AML-193 (cell line): ENCODE data around the gene DYNC2I2.

Experiments
- DNase-seq, 2 experiments: peaks; one replicate each; lab custom pipeline; 2025; lab: John Stamatoyannopoulos, UW

DYNC2I2 gene

DNA sequence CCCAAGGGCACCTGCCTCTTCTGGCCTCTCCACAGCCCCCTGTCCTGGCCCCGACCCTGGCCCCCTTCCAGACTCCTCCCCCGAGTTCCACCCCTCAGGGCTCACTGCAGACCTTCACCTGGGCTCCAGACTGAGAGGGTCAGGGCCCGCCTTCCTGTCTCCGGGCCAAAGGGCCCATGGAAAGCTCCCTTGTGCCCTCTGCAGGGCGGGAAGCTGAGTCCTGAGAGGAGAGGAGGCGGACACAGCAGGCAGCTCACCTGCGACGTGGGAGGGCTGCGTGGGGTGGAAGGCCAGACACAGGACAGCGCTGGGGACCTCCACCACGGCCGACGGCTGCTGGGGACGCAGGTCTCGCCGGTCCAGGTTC is 20.6 kb downstream of the DYNC2I2 start:
- no peak for DNase-seq

DNA sequence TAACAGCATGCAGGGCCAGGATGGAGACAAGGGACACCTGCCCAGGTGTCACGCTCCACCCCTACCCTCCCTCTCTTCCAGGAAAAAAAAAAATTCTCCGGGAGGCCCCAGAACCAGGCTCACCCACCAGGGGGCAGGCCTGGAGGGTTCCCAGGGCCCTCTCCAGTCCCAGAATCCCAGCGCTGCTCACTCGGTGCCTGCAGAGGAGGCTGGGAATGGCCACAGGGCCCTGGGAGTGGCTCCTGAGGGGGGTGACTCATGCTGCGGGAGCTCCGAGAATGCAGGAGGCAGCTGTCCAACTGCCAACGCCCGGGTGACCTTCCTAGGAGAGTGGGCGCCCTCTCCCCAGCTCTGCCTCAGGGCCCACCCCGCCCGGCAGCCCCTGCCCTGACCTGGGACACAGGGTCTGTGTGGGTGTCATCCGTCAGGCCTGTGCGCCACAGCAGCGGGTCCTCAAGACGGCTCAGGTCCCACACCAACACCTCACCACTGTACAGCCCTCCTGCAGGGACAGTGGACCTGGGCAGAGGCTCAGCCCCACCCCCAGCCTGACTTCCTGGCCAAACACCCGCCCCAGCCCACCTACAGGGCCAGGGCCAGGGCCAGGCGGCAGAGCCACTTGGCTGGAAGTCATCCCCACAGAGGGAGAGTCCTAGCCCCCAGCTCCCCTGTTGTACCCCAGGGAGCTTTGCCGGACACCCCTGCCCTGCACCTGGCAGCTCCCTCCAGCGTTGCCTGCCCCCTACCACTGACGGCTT is 21.2 kb downstream of the DYNC2I2 start:
- no peak for DNase-seq

DNA sequence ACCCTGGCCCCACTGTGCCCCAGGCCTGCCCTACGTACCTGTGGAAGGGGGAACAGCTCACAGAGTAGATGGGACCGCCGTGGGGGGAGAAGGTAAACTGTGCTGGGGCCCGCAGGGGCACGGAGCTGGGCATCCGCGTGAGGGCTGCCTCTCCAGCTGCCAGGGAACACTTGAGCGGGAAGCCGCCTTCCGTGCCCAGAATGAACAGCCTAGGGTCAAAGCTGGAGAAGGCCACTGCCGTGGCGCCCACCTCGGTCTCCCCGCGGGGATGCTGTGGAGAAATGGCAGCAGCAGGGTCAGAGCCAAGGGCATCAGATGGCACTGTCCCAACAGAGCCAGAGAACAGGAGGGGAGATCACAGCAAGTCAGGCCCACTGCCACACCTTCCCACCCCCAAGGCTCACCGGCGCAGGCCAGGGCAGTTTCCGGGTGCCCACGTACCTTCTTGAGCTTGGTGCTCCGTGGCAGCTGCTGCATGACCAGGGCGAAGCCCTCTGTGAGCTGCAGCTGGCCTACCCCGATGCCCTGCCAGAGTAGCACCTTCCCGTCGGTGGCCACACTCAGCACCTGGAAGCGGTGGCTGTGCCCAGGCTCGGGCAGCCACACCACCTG is 21.9 kb downstream of the DYNC2I2 start:
- no peak for DNase-seq

DNA sequence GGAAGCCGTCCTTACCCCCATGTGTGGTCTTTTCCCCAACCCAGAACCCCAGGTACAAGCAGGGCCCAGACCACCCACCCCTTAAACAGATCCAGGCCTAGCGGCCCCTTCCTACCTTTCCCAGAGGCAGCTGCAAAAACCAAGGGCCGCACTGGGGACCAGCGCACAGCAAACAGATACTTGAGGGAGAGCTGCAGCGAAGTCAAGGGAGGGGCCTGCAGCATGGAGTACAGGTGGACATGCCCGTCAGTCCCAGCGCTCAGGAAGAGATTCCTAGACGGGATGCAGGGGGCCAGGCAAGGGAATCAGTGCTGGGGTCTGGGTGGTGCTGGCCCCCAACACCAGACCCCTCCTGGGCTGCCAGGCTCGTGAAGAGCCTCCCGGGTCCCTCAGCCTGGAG is 22.5 kb downstream of the DYNC2I2 start:
- DNase-seq, result no peak

DNA sequence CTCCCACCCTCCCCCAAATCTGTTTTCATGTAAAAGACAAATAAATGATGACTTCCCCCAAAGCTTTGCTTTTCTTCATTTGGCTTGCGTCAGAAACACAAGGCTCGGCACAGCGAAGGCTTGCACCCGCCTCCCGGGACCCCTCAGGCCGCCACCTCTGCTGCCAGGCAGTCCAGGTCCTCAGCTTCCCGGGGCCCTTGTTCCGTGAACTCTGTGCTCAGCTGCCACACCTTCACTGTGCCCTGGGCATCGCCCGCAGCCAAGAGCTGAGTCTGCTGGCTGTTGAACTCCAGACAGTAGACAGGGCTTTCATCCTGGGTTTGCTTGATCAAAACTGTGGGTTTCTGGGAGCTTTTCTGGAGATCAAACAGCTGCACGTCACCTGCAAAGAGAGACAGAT is 23.0 kb downstream of the DYNC2I2 start:
- no peak for DNase-seq

DNA sequence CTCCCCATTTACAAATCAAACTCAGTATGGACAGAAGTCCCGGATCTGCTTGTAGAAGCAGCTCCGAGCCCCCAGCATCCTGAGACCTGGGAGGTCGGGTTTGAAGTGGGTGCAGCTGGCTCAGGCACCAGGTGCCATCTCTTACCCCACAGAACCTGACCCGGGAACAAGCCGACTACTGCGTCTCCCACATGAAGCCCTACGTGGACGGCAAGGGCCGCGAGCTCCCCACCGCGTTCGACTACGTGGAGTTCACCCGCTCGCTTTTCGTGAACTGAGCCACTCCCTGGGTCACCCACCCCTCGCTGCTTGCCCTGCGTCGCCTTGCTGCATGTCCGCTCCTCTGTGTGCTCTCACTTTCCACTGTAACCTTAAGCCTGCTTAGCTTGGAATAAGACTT is 23.6 kb downstream of the DYNC2I2 start:
- no peak for DNase-seq

DNA sequence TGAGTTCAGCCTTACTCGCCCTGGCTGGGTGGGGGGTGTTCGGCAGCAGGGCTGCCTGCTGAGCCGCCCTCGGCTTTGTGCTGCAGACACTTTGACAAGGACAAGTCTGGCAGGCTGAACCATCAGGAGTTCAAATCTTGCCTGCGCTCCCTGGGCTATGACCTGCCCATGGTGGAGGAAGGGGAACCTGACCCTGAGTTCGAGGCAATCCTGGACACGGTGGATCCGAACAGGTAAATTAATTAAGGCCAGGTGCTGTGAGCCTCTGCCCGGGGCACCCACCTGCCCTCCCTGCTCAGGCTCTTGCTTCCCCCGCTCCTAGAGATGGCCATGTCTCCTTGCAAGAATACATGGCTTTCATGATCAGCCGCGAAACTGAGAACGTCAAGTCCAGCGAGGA is 24.2 kb downstream of the DYNC2I2 start:
- no peak for DNase-seq

DNA sequence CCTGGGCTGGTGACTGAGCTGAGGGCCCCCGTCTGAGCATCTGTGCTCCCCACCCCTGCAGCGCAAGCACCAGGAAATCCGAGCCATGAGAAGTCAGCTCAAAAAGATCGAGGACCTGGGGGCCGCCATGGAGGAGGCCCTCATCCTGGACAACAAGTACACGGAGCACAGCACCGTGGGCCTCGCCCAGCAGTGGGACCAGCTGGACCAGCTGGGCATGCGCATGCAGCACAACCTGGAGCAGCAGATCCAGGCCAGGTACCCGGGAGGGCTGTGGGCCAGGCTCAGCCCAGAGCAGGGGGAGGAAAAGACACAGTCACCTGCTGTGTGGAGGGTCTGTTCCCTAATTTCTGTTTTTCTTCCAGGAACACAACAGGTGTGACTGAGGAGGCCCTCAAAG is 24.6 kb downstream of the DYNC2I2 start:
- no peak for DNase-seq

DNA sequence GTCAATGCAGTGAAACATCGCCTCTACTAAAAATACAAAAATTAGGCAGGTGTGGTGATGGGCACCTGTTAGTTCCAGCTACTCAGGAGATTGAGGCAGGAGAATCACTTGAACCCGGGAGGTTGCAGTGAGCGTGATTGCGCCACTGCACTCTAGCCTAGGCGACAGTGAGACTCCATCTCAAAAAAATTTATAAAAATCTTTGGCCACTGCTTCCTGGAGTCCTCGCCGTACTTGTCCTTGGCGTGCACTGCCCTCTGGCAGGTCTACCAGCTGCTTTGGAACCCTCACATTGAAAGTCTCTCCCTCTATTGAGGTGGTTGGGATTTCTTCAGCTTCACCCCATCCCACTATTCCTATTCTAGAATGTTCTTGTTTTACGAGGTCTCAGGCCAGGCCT is 25.0 kb downstream of the DYNC2I2 start:
- DNase-seq, result no peak

DNA sequence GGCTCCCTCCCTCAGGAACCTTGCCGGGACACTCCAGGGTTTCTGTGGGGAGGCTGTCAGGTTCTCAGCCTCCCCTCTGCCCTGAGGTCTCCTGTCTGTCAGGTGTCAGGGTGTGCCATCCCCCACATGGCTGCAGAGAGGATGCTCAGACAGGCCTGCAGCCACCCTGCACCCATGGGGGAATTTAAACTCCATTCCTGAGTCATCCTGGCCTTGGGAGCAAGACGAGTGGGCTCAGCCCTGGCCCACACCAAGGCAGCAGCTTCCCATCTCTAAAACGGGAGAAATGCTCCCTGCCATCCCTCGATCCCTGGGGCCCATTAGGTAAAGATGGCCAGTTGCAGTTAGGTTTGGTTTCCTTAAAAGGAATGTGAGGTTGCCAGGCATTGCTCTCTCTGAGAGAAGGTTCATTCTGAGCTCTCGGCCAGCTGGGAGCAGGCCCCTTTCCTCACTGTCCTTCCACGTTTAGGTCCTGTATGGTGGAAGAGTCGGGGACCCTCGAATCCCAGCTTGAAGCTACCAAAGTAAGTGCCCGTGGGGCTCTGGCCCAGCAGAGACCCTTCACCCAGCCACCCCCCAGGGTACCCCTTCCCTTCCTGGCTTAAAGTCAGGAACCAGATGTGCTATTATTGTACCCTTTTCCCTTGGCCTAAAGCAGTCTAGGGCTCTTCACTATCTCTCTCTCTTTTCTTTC is 26.6 kb downstream of the DYNC2I2 start:
- DNase-seq, result no peak

DNA sequence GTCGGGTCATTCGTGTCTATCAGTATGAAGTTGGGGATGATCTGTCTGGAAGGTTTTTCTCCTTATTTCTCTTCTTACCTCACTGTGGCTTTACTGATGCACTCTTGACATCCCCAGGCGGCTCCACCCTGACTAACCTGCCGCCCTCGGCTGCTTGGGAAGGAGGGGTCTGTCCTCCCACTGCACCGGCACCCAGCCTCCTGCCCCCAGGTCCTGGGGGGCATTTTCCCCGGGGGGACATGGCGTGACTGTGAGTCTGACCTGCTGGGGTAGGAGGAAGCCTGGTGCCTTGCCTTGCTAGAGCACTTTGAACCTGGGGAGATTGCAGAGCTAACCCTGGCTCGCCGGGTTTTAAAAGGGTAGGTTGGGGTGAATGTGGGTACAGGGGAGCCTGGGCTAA is 27.5 kb downstream of the DYNC2I2 start:
- no peak for DNase-seq

DNA sequence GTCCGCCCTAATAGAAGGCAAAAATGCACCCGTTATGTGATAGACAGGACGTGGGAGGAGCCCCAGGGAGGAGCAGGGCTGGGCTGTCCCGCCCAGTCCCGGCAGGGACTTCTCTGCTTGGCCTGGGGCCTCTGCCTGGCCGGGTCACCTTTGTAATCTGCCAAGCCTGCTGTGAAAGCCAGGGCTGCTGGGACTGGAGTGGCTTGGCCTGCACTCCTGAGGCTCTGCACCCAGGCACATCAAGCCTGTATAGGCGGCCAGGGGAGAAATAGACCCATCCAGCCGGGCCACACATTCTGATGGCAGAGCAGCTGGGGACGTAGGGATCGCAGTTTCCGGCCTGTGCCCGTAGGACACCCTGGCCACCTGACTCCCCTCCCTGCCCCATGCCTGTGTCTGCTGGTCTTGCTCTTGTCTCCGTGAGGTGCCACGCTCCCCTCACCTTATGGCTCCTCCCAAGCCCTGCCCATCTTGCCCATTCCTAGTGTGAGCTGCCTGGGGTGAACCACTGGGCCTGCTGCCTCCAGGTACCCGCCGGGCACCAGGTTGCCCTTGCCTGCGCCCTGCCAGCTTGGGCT is 28.1 kb downstream of the DYNC2I2 start:
- DNase-seq, result no peak

DNA sequence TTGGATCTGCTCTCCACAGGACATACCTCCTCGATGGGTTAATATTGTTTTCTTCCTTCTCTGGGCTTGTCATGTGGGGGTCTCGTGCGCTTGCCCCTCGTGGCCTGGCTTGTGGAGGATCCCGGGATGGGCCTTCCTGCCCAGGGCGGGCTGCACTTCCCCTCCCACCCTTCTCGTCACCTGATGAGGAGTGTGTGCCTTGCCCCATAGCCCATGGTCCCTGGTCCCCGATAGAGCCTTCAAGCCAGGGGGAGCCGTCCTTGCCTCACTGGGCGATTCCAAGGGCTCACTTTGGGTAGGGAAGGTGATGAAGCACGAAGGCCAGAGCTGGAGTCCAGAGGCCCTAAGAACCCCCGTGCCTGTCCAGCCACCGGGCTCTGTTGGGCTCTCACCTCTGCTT is 28.7 kb downstream of the DYNC2I2 start:
- DNase-seq, result no peak

DNA sequence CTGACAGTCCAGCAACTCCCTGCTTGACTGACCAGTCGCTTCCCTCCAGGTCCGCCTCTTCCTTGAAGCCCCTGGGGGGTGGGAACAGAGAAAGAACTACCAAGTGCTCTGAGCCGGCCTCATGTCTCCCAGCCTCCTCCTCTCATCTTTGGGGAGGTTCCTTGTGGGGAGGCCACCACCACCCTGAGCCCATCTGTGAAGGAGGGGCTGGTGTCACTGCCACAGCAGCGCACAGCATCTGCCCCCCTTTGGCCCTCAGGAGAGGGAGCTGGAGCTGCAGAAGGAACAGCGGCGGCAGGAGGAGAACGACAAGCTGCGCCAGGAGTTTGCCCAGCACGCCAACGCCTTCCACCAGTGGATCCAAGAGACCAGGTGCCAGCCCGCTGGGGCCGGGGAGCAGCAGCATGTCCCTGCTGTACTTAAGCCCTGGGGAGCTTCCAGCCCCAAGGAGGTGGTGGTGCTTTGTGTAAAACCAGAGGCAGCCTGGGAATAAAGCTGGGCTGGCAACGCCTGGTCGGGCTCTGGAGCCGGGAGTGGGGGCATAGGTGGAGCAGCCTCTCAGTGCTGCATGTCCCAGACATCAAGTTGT is 29.4 kb downstream of the DYNC2I2 start:
- DNase-seq, result no peak

DNA sequence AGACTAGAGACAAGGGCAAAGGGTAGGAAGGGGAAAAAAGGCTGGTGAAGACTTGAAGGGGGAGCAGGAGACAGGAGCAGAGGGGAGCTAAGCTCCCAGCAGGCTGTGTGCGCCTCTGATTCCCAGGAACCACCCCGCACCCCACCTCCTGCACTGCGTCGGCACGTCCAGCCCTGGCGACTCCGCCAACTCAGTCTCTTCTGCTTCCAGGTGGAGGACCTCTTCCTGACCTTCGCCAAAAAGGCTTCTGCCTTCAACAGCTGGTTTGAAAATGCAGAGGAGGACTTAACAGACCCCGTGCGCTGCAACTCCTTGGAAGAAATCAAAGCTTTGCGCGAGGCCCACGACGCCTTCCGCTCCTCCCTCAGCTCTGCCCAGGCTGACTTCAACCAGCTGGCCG is 30.5 kb downstream of the DYNC2I2 start:
- DNase-seq, result no peak

DNA sequence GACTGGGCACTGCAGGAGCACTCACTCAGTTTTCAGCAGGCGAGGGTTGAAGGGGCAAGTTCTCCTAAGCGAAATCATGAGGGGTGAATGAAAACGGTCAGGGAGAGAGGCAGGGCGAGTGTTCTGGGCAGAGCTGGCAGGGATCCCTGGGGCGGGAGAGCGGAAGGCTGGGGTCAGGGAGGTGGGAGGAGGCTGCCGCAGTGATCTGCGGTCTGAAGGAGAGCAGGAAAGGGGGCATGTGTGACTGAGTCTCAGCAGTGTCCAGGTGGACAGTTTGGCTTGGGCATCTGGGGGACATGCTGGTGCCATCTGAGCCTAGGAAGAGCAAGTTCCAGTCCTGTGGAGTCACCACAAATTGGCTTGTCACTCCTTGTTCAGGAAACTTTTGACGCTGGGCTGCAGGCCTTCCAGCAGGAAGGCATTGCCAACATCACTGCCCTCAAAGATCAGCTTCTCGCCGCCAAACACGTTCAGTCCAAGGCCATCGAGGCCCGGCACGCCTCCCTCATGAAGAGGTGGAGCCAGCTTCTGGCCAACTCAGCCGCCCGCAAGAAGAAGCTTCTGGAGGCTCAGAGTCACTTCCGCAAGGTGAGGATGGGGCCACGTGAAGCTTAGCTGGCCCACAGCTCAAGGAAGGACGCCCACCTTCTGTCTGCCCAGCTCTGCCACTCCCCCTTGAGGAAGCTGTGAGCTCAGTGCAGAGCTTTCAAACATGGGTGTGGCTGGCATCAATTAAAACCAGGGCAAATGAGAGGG is 31.1 kb downstream of the DYNC2I2 start:
- DNase-seq, result no peak

DNA sequence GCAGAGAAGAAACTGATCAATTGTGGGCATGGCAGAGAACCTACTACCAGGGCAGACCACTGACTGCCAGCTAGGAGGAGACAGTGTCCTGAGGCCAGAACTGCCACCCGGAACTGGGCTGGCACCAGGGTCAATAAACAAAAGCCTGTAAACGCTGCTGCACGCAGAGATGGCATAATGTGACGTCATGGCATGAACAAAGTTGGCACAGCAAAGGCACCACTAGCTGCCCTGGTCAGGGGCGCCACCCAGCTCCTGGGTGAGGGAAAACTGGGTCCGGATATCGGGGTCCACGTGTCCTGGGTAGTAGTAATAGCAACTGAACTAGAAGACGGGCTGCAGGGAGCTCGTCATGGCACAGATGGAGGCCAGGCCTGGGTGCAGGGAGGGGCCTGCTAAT is 32.1 kb downstream of the DYNC2I2 start:
- DNase-seq, result no peak

DNA sequence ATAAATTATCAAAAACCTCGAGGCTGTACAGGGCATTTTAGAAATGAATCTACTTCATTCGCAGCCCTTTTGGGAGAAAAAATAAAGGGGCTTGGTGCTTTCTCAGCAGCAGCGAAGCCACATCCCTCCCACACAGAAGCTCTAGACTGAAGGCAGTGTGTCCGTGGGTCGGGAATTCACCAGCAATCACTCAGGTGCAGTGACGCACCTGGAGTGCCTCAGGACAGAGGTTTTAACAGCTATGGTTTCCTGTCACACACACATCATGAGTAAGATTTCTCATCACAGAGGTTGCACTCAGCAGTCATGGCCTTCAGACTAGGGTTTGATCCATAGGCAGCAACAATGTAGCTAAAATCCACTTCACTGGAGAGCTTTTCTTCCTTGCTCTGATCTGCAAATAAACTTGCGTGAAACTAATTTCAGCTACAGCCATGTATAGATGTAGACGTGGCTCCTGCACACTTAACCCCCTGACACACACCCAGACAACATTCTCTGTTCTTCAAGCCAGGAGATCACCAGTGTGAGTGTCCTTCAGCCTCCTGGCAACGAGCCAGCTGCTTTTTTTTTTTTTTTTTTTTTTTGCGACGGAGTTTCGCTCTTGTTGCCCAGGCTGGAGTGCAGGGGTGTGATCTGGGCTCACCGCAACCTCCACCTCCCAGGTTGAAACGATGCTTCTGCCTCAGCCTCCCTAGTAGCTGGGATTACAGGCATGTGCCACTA is 34.8 kb downstream of the DYNC2I2 start:
- DNase-seq, result no peak

DNA sequence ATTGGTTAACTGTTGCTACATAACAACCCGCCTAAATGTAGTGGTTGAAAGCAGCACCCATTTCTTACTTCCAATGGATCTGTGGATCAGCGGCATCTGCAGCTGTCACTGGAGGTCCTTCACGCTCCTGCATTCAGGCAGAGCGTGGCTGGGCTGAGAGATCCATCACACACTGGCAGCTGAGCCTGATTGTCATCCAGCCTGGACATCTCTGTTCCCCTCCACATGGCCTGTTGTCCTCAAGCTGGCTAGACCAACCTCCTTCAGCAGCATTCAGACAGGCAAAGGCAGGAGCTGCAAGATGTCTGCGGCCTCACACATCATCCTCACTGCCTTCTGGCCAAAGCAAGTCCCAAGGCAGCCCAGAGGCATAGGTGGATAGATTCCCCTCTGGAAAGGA is 36.9 kb downstream of the DYNC2I2 start:
- no peak for DNase-seq

DNA sequence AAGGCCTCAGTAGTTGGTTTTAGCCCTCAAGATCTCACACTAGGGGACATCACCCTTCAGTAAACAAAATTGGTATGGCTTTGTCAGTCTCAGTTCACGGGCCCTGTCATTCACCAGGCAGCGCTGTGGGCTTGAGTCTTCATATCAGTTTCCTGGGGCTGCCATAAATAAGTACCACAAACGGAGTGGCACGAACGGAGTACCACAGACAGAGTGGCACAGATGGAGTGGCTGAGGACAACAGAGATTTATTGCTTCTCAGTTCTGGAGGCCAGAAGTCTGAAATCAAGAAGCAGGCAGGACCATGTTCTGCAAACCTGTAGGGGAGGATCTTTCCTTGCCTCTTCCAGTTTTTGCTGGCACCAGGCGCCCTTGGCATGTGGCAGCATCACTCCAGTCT is 37.5 kb downstream of the DYNC2I2 start:
- no peak for DNase-seq

DNA sequence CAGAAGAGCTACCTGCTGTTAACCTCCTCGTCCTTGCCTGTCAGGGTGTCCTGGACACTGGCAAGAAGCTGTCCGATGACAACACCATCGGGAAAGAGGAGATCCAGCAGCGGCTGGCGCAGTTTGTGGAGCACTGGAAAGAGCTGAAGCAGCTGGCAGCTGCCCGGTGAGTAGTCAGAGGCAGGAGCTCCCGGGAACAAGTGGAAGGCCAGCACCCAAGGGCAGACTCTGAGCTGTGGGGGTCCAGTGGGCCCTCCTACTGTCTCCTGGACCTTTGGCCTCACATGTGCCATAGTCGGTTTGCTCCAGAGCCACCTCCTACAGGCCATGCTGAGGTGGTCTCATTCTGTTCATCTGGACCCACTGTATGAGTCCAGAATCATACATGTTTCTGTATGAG is 38.7 kb downstream of the DYNC2I2 start:
- DNase-seq, result no peak
